Activated T-cell treated with anti-CD3 and anti-CD28 coated beads, Interleukin-2, amount 50 U/mL, for 24 hours (primary cell): Measurements from ENCODE around the gene ANKS1A.

ENCODE experiments used
- DNase-seq: peaks from one replicate; pipeline ENCODE4 v3.0.0-alpha.2; 2020
- H3K27ac Mint-ChIP-seq: 2 replicates; pipeline ENCODE4 v1.8.0; 2020; ENCODE audit warnings: mild to moderate bottlenecking, mixed read lengths
- H3K27me3 Mint-ChIP-seq: 2 replicates; pipeline ENCODE4 v1.8.0; 2020; ENCODE audit warnings: mixed read lengths
- H3K36me3 Mint-ChIP-seq: 2 replicates; pipeline ENCODE4 v1.8.0; 2020; ENCODE audit warnings: low read depth, mixed read lengths
- H3K4me1 Mint-ChIP-seq: 2 replicates; pipeline ENCODE4 v1.8.0; 2020; ENCODE audit warnings: low read depth, mixed read lengths
- H3K4me3 Mint-ChIP-seq: 2 replicates; pipeline ENCODE4 v1.8.0; 2020; ENCODE audit warnings: mild to moderate bottlenecking, moderate library complexity, mixed read lengths
- H3K9me3 Mint-ChIP-seq: 2 replicates; pipeline ENCODE4 v1.8.0; 2020; ENCODE audit warnings: mixed read lengths

ANKS1A gene

DNA sequence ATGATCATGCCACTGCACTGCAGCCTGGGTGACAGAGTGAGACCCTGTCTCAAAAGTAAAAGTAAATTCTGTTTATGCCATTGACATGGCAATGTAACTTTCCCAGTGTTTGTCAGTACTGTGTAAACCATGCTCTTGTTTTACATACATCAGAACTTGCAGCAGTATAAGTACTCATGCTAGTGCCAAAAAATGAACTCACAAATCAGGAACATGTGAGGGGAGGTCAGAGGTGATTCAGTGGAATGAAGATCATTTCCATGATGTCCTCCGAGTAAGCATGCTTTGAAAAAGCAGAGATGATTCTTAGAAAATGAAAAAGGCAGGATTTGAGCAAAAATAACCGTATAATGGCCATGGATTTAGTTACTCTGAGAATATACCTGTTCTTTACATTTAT, 81.9 kb downstream of the ANKS1A start:
- no peak overlapping the region for H3K27ac Mint-ChIP-seq
- H3K9me3 Mint-ChIP-seq = no peaks in the 10 kb centered on the region
- DNase-seq = no peak
- H3K27me3 Mint-ChIP-seq = no peaks in the 10 kb centered on the region
- peaks cover 34% of the 10 kb centered on the region for H3K36me3 Mint-ChIP-seq
- H3K4me3 Mint-ChIP-seq = no peak overlapping the region
- H3K4me1 Mint-ChIP-seq = no peaks in the 10 kb centered on the region

DNA sequence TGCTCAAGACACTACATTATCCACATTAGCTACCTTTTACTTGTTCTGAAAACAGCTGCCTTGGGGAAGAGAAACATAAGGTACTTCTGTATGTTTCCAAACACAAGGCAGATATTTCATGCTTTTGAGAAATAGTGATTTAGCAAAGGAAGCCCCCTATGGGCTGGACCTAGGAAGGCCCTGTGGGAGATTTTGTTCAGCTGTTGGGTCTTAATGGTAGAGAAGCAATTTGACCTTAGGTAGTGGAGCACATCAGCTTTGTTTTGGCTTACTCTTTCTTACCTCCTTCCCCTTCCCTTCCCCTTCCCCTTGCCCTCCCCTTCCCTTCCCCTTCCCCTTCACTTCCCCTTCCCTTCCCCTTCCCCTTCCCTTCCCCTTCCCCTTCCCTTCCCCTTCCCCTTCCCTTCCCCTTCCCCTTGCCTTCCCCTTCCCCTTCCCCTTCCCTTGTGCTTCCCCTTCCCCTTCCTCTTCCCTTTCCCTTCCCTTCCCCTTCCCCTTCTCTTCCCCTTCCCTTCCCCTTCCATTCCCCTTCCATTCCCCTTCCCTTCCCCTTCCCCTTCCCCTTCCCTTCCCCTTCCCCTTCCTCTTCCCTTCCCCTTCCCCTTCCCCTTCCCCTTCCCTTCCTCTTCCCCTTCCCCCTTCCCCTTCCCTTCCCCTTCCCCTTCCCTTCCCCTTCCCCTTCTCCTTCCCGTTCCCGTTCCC, 84.6 kb downstream of the ANKS1A start:
- Mint-ChIP-seq H3K4me3 (no peak overlapping the region), H3K27me3 (no peaks in the 10 kb centered on the region), H3K36me3 (peaks cover 33% of the 10 kb centered on the region), H3K9me3 (no peaks in the 10 kb centered on the region), H3K27ac (no peak overlapping the region), H3K4me1 (no peaks in the 10 kb centered on the region)
- DNase-seq = no peak

DNA sequence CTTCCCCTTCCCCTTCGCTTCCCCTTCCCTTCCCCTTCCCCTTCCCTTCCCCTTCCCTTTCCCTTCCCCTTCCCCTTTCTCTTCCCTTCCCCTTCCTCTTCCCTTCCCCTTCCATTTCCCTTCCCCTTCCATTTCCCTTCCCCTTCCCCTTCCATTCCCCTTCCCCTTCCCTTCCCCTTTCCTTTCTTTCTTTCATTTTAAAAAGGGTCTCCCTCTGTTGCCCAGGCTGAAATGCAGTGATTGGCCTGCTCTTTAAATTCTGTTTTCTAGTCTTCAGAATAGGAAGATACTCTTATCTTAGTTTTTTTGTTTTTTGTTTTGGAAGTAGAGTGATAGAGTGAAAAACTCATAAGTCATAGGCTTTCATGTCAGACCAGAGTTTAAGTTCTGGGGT, 85.2 kb downstream of the ANKS1A start:
- peaks cover 33% of the 10 kb centered on the region for H3K36me3 Mint-ChIP-seq
- DNase-seq = no peak
- no peaks in the 10 kb centered on the region for H3K4me1 Mint-ChIP-seq
- no peaks in the 10 kb centered on the region for H3K9me3 Mint-ChIP-seq
- no peak overlapping the region for H3K27ac Mint-ChIP-seq
- no peaks in the 10 kb centered on the region for H3K27me3 Mint-ChIP-seq
- no peak overlapping the region for H3K4me3 Mint-ChIP-seq

DNA sequence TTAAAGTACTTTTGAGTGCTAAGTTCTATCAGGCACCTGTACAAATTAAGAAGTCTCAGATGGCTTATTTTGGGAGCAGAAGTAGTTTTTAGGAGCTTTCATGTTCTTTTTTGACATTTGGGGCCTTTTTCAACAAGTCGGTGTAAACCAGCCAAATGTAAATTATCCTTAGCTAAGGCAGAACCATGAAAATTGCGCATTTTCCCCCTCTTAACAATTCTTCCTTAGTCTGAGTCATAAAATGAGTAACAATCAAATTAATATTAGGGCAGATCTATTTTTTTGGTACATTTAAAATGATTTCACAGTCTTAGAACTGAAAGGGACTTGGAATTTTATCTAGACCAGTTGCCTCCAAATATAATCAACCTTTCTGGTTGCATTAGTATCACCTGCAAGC, 87.2 kb downstream of the ANKS1A start:
- no peaks in the 10 kb centered on the region for H3K4me1 Mint-ChIP-seq
- no peak overlapping the region for H3K4me3 Mint-ChIP-seq
- H3K9me3 Mint-ChIP-seq = no peaks in the 10 kb centered on the region
- H3K27ac Mint-ChIP-seq = no peak overlapping the region
- H3K27me3 Mint-ChIP-seq = no peaks in the 10 kb centered on the region
- H3K36me3 Mint-ChIP-seq = peaks cover 15% of the 10 kb centered on the region
- DNase-seq = no peak

DNA sequence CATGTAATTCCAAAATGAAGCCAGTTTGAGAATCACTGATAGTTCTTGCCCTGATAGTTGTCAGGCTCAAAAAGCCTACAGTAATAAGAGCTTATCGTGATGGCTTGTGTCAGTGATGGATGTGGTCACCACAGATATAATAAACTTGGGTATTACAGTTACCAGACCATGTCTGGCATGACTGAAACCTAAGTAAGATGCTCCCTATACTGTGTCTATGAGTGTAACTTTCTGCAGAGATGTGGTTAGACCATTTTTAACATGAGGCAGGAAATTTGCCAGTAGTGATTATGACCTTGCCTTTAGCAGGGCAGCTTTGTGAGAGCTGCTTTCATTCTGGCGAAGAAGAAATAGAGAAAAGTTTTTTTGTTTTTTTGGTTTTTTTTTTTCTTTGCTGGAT, 90.2 kb downstream of the ANKS1A start:
- no peak overlapping the region for H3K27ac Mint-ChIP-seq
- no peak for DNase-seq
- no peak overlapping the region for H3K4me3 Mint-ChIP-seq
- peaks cover 32% of the 10 kb centered on the region for H3K36me3 Mint-ChIP-seq
- no peaks in the 10 kb centered on the region for H3K27me3 Mint-ChIP-seq
- H3K9me3 Mint-ChIP-seq = no peaks in the 10 kb centered on the region
- H3K4me1 Mint-ChIP-seq = no peaks in the 10 kb centered on the region

DNA sequence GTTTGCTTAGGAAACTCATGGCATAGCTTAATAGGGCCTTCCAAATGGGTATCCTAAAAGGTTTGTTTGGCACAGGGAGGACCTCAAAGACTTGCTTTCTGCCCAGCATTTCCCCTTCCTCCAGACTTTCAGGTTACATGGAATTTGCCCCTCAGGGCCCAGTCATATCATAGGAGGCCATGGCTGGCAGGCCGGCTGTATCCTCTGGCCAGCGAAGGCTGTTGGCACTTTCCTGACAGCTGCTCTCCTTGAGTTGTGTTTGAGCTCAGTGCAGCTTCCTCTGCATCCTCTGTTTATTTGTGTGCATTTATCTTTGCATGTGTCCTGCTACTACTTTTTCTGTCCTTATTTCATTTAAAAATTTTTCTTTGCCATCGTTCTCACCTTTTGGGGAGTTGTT, 90.9 kb downstream of the ANKS1A start:
- Mint-ChIP-seq H3K27ac (no peak overlapping the region), H3K9me3 (no peaks in the 10 kb centered on the region), H3K27me3 (no peaks in the 10 kb centered on the region), H3K4me3 (no peak overlapping the region), H3K4me1 (peaks cover 3% of the 10 kb centered on the region), H3K36me3 (peaks cover 40% of the 10 kb centered on the region)
- DNase-seq = no peak

DNA sequence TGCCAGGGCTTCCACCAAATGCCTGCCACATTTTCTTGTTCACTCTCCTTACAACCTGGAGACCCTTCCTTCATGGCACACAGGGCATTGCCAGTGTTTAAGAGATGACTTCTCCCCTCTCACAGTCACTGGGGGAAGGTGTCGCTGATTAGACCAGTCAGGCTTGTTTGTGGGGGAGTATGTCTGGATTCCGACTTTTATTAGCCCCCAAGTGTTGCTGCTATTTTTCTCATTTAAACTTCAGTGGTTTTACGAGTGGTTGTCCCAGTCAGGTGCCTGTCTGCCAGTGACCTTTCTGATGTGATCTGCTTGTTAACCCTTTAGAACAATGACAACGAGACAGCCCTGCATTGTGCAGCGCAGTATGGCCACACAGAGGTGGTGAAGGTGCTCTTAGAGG, 92.3 kb downstream of the ANKS1A start:
- Mint-ChIP-seq H3K27me3 (no peaks in the 10 kb centered on the region), H3K36me3 (peaks cover 52% of the 10 kb centered on the region), H3K27ac (no peak overlapping the region), H3K4me3 (no peak overlapping the region), H3K4me1 (peaks cover 3% of the 10 kb centered on the region), H3K9me3 (no peaks in the 10 kb centered on the region)
- DNase-seq = no peak

DNA sequence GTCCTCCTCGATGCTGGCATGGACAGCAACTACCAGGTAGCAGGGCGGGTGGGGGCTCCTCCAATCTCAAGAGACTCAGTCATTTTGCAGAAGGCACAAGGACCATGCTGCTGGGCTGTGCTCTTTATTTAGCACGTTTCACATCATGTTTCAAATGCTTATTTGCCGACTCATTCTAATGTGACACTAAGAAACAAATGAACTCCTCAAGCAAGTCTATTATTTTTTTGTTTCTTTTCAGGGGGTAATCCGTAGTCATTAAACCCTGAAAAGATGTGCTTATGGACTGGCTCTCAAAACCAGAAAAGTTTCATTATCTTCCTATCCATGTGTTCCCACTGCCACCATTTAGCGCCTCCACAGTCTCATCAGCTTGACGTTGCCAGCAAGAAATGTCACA, 92.9 kb downstream of the ANKS1A start:
- Mint-ChIP-seq H3K36me3 (peaks cover 56% of the 10 kb centered on the region), H3K4me3 (no peak overlapping the region)
- no peak for DNase-seq

DNA sequence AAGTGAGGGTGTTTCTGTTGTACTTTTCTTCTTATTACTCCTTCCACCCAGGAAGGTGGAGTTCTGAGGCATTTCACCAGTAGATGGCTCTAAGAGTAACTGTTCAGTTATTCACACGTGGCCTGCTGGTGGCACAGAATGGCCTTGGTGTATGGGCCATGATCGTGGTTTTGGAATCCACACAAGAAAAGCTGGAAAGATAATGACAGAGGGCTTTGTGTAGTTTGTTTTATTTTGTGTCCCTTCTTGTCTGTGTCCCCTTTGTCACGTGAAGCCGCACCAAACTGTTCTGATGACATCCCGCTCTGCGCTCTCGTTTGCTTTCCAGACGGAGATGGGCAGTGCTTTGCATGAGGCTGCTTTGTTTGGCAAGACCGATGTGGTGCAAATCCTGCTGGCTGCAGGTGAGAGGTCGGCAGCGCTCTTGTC, 93.4 kb downstream of the ANKS1A start:
- Mint-ChIP-seq H3K36me3 (peaks cover 57% of the 10 kb centered on the region), H3K27ac (peak overlapping the region; percentile 57), H3K4me3 (no peak overlapping the region), H3K27me3 (no peaks in the 10 kb centered on the region), H3K4me1 (peaks cover 3% of the 10 kb centered on the region), H3K9me3 (no peaks in the 10 kb centered on the region)
- DNase-seq = no peak

More for the DNA sequence above, 92.9 kb downstream of the ANKS1A start:
- no peaks in the 10 kb centered on the region for H3K9me3 Mint-ChIP-seq
- peak overlapping the region; percentile 57 for H3K27ac Mint-ChIP-seq
- H3K27me3 Mint-ChIP-seq = no peaks in the 10 kb centered on the region
- H3K4me1 Mint-ChIP-seq = peaks cover 3% of the 10 kb centered on the region

DNA sequence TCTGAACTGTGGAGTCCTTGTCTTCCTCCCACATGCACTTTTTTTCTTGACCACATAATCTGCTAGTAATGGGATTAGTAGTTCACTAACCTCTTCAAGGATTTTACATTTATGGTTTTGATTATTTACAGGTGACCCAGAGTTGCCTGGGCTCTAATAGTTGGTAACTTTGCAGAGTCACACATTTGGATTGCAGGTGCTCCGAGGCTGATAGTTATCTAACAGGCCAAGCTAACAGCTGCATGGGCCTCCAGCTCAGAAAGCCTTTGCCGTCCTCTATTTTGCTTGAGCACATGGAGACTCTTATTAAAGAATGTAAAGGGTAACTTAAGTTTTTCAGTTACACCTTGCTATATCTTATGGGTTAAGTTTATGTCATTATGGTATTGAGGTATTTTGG, 95.4 kb downstream of the ANKS1A start:
- no peak for DNase-seq
- H3K9me3 Mint-ChIP-seq = no peaks in the 10 kb centered on the region
- no peak overlapping the region for H3K27ac Mint-ChIP-seq
- peaks cover 66% of the 10 kb centered on the region for H3K36me3 Mint-ChIP-seq
- no peaks in the 10 kb centered on the region for H3K27me3 Mint-ChIP-seq
- no peak overlapping the region for H3K4me3 Mint-ChIP-seq
- peaks cover 3% of the 10 kb centered on the region for H3K4me1 Mint-ChIP-seq

DNA sequence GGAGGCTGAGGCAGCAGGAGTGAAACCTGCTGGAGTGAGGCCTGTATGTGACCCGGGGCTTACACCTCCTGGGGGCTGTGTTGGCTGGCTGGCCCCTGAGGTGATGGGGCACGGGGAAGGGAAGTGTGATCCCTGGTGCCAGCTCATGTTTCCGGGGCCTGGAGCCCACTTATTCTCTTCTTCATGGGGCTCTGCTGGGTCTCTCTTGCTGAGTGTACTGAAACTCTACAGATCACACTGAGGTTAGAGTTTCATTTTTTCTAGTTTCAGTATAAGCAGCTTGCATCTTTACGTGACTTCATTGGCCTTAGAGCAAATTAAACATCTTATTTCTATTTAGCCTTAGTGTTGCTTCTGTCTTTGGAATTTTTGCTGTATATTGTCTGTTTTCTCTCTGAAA, 96.2 kb downstream of the ANKS1A start:
- no peak for DNase-seq
- peaks cover 3% of the 10 kb centered on the region for H3K4me1 Mint-ChIP-seq
- H3K27ac Mint-ChIP-seq = no peak overlapping the region
- H3K27me3 Mint-ChIP-seq = no peaks in the 10 kb centered on the region
- H3K9me3 Mint-ChIP-seq = no peaks in the 10 kb centered on the region
- H3K4me3 Mint-ChIP-seq = no peak overlapping the region
- peaks cover 73% of the 10 kb centered on the region for H3K36me3 Mint-ChIP-seq

DNA sequence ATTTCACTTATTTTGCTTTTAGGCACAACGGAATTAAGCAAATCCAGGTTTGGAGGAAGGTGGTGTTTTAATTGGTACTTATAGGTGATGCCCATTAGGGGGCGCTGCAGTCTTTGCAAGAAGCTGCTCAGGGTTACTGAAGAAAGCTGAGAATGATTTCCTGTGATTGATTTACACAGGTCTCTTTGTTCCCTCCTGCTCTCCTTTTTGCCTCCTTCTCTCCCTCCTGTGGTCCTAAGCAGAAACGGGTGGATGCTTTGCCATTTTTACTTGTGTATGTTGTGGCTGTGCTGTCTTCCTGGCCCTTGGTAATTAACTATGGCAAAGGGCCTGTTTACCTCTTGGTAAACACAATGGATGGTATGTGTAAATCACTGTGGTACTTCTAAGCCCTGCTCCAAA, 97.8 kb downstream of the ANKS1A start:
- Mint-ChIP-seq H3K36me3 (peaks cover 79% of the 10 kb centered on the region), H3K9me3 (no peaks in the 10 kb centered on the region), H3K27me3 (no peaks in the 10 kb centered on the region), H3K4me3 (no peak overlapping the region), H3K27ac (no peak overlapping the region), H3K4me1 (peaks cover 3% of the 10 kb centered on the region)
- DNase-seq = peak; percentile 48

DNA sequence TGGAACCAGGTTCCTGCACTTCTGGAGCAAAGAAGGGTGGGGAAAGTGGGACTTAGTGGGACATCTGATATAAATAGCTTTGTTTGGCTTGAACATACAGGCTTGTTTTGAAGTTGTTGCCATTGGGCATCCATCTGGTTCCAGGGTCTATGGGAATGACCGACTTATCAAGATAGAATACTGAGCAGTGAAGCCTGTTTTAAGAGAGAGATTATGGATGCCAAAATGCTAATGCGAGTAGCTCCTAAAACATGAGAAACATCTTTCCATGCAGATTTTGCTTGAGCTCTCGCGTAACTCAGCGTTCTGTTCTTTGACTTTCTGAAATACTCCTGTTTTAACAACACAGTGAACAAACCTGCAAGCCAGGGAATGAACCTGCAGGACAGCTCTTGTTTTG, 98.5 kb downstream of the ANKS1A start:
- DNase-seq = no peak
- peaks cover 3% of the 10 kb centered on the region for H3K4me1 Mint-ChIP-seq
- H3K4me3 Mint-ChIP-seq = no peak overlapping the region
- no peak overlapping the region for H3K27ac Mint-ChIP-seq
- H3K27me3 Mint-ChIP-seq = no peaks in the 10 kb centered on the region
- H3K9me3 Mint-ChIP-seq = no peaks in the 10 kb centered on the region
- H3K36me3 Mint-ChIP-seq = peaks cover 78% of the 10 kb centered on the region

DNA sequence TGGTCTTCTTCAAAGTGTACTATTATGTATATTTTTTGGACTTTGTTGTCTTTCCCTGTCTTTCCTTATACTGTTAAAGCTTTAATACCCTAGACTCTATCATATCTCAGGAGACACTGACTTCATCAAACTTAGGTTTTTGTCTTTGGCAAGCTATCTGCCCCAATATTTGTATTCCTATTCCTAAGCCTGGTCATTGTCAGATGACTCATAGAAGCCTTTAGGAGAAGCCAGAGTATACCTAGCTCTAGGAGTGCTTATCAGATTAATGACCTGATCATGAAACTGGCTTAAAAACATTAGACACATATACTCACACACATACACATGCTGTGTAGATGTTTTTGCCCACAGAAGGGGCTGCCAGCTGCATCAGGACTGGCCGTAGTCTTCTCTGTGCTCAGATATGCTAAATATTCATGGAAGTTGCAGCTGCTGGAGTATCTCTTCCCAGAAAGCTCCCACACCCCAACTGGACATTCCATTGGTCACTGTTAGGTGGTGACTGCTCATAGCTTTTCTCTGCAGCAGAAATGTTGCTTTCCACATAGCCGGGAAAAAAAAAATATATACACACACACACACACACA, 102.0 kb downstream of the ANKS1A start:
- H3K4me1 Mint-ChIP-seq = no peaks in the 10 kb centered on the region
- H3K4me3 Mint-ChIP-seq = no peak overlapping the region
- H3K9me3 Mint-ChIP-seq = no peaks in the 10 kb centered on the region
- no peak overlapping the region for H3K27ac Mint-ChIP-seq
- H3K27me3 Mint-ChIP-seq = no peaks in the 10 kb centered on the region
- peaks cover 74% of the 10 kb centered on the region for H3K36me3 Mint-ChIP-seq
- DNase-seq = no peak

DNA sequence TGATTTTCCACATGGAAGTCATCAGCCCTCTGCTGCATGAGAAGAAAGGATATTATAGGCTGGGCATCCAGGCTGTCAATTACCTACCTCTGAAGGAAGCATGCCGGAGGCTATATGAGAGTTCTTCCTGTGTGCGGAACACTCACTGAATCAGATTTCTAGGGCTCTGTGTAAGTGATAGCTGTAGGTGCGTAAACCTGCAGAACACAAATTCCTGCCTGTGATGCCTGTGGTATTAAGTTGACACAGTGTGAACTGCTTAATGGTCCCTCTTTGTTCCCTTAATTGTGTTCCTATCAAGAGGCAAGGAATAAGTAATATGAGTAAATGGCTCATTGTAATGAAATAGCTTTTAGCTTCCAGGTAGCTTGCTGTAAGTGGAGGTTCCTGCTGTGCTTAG, 103.3 kb downstream of the ANKS1A start:
- H3K27me3 Mint-ChIP-seq = no peaks in the 10 kb centered on the region
- H3K27ac Mint-ChIP-seq = no peak overlapping the region
- peaks cover 74% of the 10 kb centered on the region for H3K36me3 Mint-ChIP-seq
- no peak overlapping the region for H3K4me3 Mint-ChIP-seq
- DNase-seq = no peak
- H3K9me3 Mint-ChIP-seq = no peaks in the 10 kb centered on the region
- H3K4me1 Mint-ChIP-seq = no peaks in the 10 kb centered on the region
